Vagina (tissue), 2 donors: ENCODE results near the gene CPT2.

Source experiments
- CTCF ChIP-seq, 3 experiments: fragments of 450-650 bp in 2 of 3; fragments of 200-600 bp in 1 of 3; sonication (generic) in 1 of 3; IDR thresholded peaks; one replicate each; pipeline ENCODE4 v1.5.1; 2017 to 2019; ENCODE audit warnings: antibody characterized with exemption in 3 of 3, mild to moderate bottlenecking in 2 of 3, moderate library complexity in 2 of 3
- POLR2A ChIP-seq, 2 donors: fragments of 450-650 bp; IDR thresholded peaks; one replicate each; pipeline ENCODE4 v1.6.1; 2017; ENCODE audit warnings: antibody characterized with exemption in 2 of 2, mild to moderate bottlenecking in 2 of 2, moderate library complexity in 2 of 2

DNA sequence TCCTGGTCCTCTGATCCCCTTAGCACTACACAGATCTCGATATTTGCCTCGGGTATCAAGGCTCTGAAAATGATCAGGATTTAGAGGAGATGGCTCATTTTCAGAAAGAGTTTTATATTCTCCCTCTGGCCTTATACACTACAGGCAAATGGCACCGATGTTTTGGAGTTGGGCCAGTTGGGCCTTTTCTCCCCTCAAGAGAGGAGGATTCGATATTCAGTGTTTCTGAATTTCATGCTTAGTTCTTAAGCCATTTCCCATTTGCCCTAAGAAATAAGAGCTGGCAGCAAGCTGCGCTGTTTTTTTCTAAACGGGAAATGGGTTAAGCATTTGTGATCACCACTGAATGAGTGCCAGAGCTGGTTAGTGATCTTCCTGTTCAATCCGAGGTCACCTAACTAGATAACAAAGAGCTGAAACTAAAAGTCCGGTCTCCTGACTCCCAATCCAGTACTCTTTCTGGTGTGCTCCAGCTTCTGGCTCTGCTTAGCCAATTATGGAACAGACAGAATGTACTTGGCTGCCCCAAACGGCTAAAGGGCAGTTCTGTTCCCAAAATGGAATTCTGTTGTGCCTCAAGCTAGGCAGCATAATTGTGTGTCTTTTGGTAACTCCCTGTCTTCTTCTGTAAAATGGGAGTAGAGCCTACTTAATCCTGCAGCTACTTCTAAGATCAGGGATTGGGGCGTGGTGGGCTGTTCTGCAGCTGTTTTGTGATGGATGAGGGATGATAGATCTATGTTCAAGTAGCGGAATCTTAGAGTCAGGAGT lies 1.2 kb upstream of the CPT2 start:
- no peak for TF ChIP-seq CTCF (IDR thresholded peaks at IDR 0.05)
- no peak for TF ChIP-seq POLR2A (IDR thresholded peaks at IDR 0.05)
